ENCODE results near the gene NPY4R2.
"Not testable (repeated sequence)": the region's sequence is repeated elsewhere in the genome, so short reads cannot be mapped to it uniquely, and the experiment has no call there.

DNA sequence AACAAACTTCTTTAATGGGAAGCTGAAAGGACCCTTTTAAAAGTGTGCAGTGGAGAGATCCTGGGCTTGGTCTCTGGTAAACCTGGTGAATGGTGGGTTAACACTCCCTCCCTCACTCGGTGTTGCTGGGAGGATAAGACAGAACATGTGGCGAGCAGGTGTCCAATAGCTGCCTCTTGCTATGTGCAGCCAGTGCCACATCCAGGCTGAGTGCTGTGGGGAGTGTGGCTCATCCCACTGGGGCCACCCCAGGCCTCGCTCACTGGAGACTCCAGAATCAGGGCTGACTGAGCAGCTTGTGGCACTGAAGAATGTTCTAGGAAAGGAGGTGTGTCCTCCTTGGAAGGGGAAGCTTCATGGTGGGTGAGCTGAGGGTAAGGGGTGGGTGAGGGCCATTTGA lies 51.6 kb downstream of the NPY4R2 start:
- TF ChIP-seq, protein P1, sequence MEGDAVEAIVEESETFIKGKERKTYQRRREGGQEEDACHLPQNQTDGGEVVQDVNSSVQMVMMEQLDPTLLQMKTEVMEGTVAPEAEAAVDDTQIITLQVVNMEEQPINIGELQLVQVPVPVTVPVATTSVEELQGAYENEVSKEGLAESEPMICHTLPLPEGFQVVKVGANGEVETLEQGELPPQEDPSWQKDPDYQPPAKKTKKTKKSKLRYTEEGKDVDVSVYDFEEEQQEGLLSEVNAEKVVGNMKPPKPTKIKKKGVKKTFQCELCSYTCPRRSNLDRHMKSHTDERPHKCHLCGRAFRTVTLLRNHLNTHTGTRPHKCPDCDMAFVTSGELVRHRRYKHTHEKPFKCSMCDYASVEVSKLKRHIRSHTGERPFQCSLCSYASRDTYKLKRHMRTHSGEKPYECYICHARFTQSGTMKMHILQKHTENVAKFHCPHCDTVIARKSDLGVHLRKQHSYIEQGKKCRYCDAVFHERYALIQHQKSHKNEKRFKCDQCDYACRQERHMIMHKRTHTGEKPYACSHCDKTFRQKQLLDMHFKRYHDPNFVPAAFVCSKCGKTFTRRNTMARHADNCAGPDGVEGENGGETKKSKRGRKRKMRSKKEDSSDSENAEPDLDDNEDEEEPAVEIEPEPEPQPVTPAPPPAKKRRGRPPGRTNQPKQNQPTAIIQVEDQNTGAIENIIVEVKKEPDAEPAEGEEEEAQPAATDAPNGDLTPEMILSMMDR (IDR thresholded peaks at IDR 0.05) = not testable (repeated sequence)
- TF ChIP-seq POLR2A (IDR thresholded peaks at IDR 0.05) = not testable (repeated sequence)

Data from Peyer's patch (tissue), 4 donors.